Activated naive CD8-positive, alpha-beta T cell treated with anti-CD3 and anti-CD28 coated beads, Interleukin-2, amount 50 U/mL, for 24 hours (primary cell): ENCODE data around the gene CRYBG3.
"Not testable (repeated sequence)": the region's sequence is repeated elsewhere in the genome, so short reads cannot be mapped to it uniquely, and the experiment has no call there.

Source experiments
- ATAC-seq: fragments of 150-1000 bp; cut with Tn5 transposase; one replicate; pipeline ENCODE4 v1.10.0; 2021
- DNase-seq: peaks from one replicate; pipeline ENCODE4 v3.0.0; 2021
- H3K27ac Mint-ChIP-seq: one replicate; pipeline ENCODE4 v1.8.0; 2021; ENCODE audit warnings: mild to moderate bottlenecking, mixed read lengths
- H3K27me3 Mint-ChIP-seq: one replicate; pipeline ENCODE4 v1.8.0; 2021; ENCODE audit warnings: mixed read lengths
- H3K36me3 Mint-ChIP-seq: one replicate; pipeline ENCODE4 v1.8.0; 2021; ENCODE audit warnings: low read depth, mixed read lengths
- H3K4me1 Mint-ChIP-seq: one replicate; pipeline ENCODE4 v1.8.0; 2021; ENCODE audit warnings: mixed read lengths
- H3K4me3 Mint-ChIP-seq: one replicate; pipeline ENCODE4 v1.8.0; 2021; ENCODE audit warnings: mild to moderate bottlenecking, moderate library complexity, mixed read lengths
- H3K9me3 Mint-ChIP-seq: one replicate; pipeline ENCODE4 v1.8.0; 2021; ENCODE audit warnings: mixed read lengths

The CRYBG3 gene

DNA sequence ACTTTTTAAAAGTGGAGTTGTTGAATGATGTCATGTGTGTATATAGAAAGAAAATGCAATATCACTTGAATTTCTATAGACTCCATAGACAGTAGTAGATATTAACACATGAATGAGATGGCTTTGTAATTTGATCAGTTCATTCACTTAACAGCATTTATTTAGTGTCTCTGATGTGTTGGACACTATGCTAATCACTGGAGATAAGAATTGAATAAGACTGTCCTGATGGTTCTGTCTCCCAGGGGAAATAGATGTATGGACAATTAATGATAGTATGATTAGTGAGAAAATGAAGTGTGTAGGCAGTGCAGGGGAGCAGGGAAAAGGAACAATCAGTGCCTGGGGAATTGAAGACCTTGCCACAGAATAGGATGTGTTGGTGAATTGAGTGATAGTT lies 77.5 kb downstream of the CRYBG3 start:
- Mint-ChIP-seq H3K27ac (no peak overlapping the region), H3K27me3 (no peaks in the 10 kb centered on the region), H3K36me3 (peaks cover 8% of the 10 kb centered on the region), H3K9me3 (no peaks in the 10 kb centered on the region), H3K4me1 (peaks cover 1% of the 10 kb centered on the region), H3K4me3 (no peak overlapping the region)
- DNase-seq (no peak), ATAC-seq (no peak)

- ATAC-seq (no peak), DNase-seq (no peak)
- Mint-ChIP-seq H3K4me3 (no peak overlapping the region), H3K4me1 (peaks cover 1% of the 10 kb centered on the region), H3K27ac (no peak overlapping the region), H3K9me3 (no peaks in the 10 kb centered on the region), H3K27me3 (no peaks in the 10 kb centered on the region), H3K36me3 (peaks cover 8% of the 10 kb centered on the region)
Measured at GRCh38 chr3:97901313-97902248, 79.8 kb downstream of the CRYBG3 start.

DNA sequence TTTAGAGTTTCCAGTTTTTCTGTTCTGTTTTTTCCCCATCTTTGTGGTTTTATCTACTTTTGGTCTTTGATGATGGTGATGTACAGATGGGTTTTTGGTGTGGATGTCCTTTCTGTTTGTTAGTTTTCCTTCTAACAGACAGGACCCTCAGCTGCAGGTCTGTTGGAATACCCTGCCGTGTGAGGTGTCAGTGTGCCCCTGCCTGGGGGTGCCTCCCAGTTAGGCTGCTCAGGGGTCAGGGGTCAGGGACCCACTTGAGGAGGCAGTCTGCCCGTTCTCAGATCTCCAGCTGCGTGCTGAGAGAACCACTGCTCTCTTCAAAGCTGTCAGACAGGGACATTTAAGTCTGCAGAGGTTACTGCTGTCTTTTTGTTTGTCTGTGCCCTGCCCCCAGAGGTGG lies 88.0 kb downstream of the CRYBG3 start:
- not testable (repeated sequence) for H3K27me3 Mint-ChIP-seq, ATAC-seq, DNase-seq, H3K27ac Mint-ChIP-seq, H3K4me3 Mint-ChIP-seq, H3K9me3 Mint-ChIP-seq, H3K36me3 Mint-ChIP-seq
- peaks cover 17% of the 10 kb centered on the region for H3K4me1 Mint-ChIP-seq

DNA sequence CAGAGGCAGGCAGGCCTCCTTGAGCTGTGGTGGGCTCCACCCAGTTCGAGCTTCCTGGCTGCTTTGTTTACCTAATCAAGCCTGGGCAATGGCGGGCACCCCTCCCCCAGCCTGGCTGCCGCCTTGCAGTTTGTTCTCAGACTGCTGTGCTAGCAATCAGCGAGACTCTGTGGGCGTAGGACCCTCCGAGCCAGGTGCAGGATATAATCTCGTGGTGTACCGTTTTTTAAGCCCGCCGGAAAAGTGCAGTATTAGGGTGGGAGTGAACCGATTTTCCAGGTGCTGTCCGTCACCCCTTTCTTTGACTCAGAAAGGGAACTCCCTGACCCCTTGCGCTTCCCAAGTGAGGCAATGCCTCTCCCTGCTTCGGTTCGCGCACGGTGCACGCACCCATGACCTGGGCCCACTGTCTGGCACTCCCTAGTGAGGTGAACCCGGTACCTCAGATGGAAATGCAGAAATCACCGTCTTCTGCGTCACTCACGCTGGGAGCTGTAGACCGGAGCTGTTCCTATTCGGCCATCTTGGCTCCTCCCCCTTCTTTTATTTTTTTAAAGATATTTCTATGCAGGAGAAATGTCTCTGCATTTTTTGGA lies 88.5 kb downstream of the CRYBG3 start:
- not testable (repeated sequence) for ATAC-seq, DNase-seq, H3K9me3 Mint-ChIP-seq, H3K36me3 Mint-ChIP-seq, H3K27me3 Mint-ChIP-seq
- Mint-ChIP-seq H3K27ac (peak overlapping the region; percentile 56), H3K4me3 (peak overlapping the region; percentile 69), H3K4me1 (peaks cover 17% of the 10 kb centered on the region)

- no peaks in the 10 kb centered on the region for H3K27me3 Mint-ChIP-seq
- H3K4me3 Mint-ChIP-seq = peak overlapping the region; percentile 69
- H3K36me3 Mint-ChIP-seq = peaks cover 4% of the 10 kb centered on the region
- no peaks in the 10 kb centered on the region for H3K9me3 Mint-ChIP-seq
- DNase-seq (no peak), ATAC-seq (peak; percentile 43)
- H3K4me1 Mint-ChIP-seq = peaks cover 17% of the 10 kb centered on the region
- peak overlapping the region; percentile 56 for H3K27ac Mint-ChIP-seq
Measured at GRCh38 chr3:97910931-97911351, 89.1 kb downstream of the CRYBG3 start.

DNA sequence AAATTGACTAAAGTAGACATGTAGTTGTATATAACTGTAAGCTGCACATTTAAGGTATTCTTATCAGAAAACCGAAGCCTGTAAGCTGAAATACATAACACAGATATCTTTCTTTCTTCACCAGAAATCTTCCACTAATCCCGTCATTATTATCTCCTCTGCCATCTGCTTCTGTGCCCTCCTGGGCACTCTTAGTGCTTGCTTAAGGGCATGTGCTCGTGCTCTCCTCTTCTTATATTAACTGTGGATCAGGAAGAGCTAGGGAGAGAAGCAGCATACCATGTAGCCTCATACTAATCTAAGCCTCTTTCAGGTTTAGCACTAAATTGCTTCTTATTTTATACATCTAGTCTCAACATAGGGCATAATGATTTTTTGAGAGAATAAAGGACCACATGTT lies 89.6 kb downstream of the CRYBG3 start:
- H3K4me3 Mint-ChIP-seq = no peak overlapping the region
- no peak for ATAC-seq

GRCh38 chr3:97914388-97914787 lies 92.6 kb downstream of the CRYBG3 start:
- Mint-ChIP-seq H3K4me1 (peaks cover 17% of the 10 kb centered on the region), H3K9me3 (no peaks in the 10 kb centered on the region), H3K36me3 (peaks cover 15% of the 10 kb centered on the region), H3K27me3 (no peaks in the 10 kb centered on the region), H3K27ac (no peak overlapping the region), H3K4me3 (no peak overlapping the region)
- no peak for DNase-seq
- no peak for ATAC-seq

More for the DNA sequence above, 89.6 kb downstream of the CRYBG3 start:
- Mint-ChIP-seq H3K36me3 (peaks cover 4% of the 10 kb centered on the region), H3K27ac (no peak overlapping the region), H3K9me3 (no peaks in the 10 kb centered on the region), H3K4me1 (peaks cover 17% of the 10 kb centered on the region), H3K27me3 (no peaks in the 10 kb centered on the region)
- no peak for DNase-seq

GRCh38 chr3:97916576-97916975 lies 94.8 kb downstream of the CRYBG3 start:
- Mint-ChIP-seq H3K36me3 (peaks cover 22% of the 10 kb centered on the region), H3K27me3 (no peaks in the 10 kb centered on the region), H3K4me1 (peaks cover 2% of the 10 kb centered on the region), H3K4me3 (no peak overlapping the region), H3K9me3 (no peaks in the 10 kb centered on the region), H3K27ac (no peak overlapping the region)
- ATAC-seq (no peak), DNase-seq (no peak)

GRCh38 chr3:97917813-97918536 lies 96.2 kb downstream of the CRYBG3 start:
- Mint-ChIP-seq H3K36me3 (peaks cover 30% of the 10 kb centered on the region), H3K4me1 (no peaks in the 10 kb centered on the region), H3K27me3 (no peaks in the 10 kb centered on the region), H3K9me3 (no peaks in the 10 kb centered on the region), H3K4me3 (no peak overlapping the region), H3K27ac (no peak overlapping the region)
- ATAC-seq (no peak), DNase-seq (no peak)

GRCh38 chr3:97927704-97928103 lies 105.9 kb downstream of the CRYBG3 start:
- no peaks in the 10 kb centered on the region for H3K4me1 Mint-ChIP-seq
- H3K27me3 Mint-ChIP-seq = no peaks in the 10 kb centered on the region
- H3K27ac Mint-ChIP-seq = no peak overlapping the region
- ATAC-seq (no peak), DNase-seq (no peak)
- no peaks in the 10 kb centered on the region for H3K9me3 Mint-ChIP-seq
- H3K4me3 Mint-ChIP-seq = no peak overlapping the region
- H3K36me3 Mint-ChIP-seq = peaks cover 13% of the 10 kb centered on the region

DNA sequence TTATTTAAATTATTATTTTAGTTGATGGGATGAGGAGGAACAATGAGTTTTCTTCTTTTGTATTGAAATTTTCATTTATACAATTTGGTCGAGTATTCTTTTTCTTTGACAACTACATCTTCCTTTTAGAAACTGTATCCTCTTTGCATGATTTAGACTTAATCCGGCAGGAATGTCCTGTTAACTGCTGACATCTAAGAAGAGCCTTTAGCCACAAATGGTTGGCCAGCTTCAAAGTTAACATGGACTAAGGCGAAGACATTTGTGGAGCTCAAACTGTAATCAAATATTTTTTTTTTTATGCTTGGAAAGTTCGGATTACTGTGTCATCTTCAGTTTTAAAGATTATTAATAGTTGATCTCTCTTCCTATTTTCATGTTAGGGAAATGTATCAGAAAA lies 107.2 kb downstream of the CRYBG3 start:
- H3K27me3 Mint-ChIP-seq = no peaks in the 10 kb centered on the region
- peaks cover 7% of the 10 kb centered on the region for H3K36me3 Mint-ChIP-seq
- no peak for DNase-seq
- no peaks in the 10 kb centered on the region for H3K9me3 Mint-ChIP-seq
- no peak overlapping the region for H3K4me3 Mint-ChIP-seq
- no peak overlapping the region for H3K27ac Mint-ChIP-seq
- no peaks in the 10 kb centered on the region for H3K4me1 Mint-ChIP-seq
- ATAC-seq = no peak

GRCh38 chr3:97930018-97930417 lies 108.2 kb downstream of the CRYBG3 start:
- ATAC-seq (no peak), DNase-seq (no peak)
- Mint-ChIP-seq H3K9me3 (no peaks in the 10 kb centered on the region), H3K36me3 (peaks cover 3% of the 10 kb centered on the region), H3K4me1 (peaks cover 3% of the 10 kb centered on the region), H3K27me3 (no peaks in the 10 kb centered on the region), H3K4me3 (no peak overlapping the region), H3K27ac (no peak overlapping the region)

- Mint-ChIP-seq H3K9me3 (no peaks in the 10 kb centered on the region), H3K4me3 (no peak overlapping the region), H3K27me3 (no peaks in the 10 kb centered on the region), H3K27ac (no peak overlapping the region), H3K4me1 (peaks cover 9% of the 10 kb centered on the region), H3K36me3 (peaks cover 8% of the 10 kb centered on the region)
- DNase-seq (no peak), ATAC-seq (no peak)
Measured at GRCh38 chr3:97931218-97931617, 109.4 kb downstream of the CRYBG3 start.

GRCh38 chr3:97932387-97932801 lies 110.6 kb downstream of the CRYBG3 start:
- H3K4me3 Mint-ChIP-seq = no peak overlapping the region
- H3K36me3 Mint-ChIP-seq = peaks cover 8% of the 10 kb centered on the region
- H3K4me1 Mint-ChIP-seq = peaks cover 9% of the 10 kb centered on the region
- H3K27ac Mint-ChIP-seq = no peak overlapping the region
- no peaks in the 10 kb centered on the region for H3K27me3 Mint-ChIP-seq
- ATAC-seq (no peak), DNase-seq (no peak)
- no peaks in the 10 kb centered on the region for H3K9me3 Mint-ChIP-seq
